ENCODE results near the gene ROPN1B.

The ROPN1B gene

GRCh38 chr3:126005951-126006350 is 37.0 kb downstream of the ROPN1B start:
- no peak for DNase-seq

GRCh38 chr3:126008219-126008618 is 39.2 kb downstream of the ROPN1B start:
- DNase-seq: no peak

- no peak for DNase-seq
Measured at GRCh38 chr3:126009181-126009580, 40.2 kb downstream of the ROPN1B start.

- DNase-seq: no peak
Measured at GRCh38 chr3:126013751-126014156, 44.8 kb downstream of the ROPN1B start.

GRCh38 chr3:126014252-126014651 is 45.3 kb downstream of the ROPN1B start:
- DNase-seq: no peak

- no peak for DNase-seq
Measured at GRCh38 chr3:126015075-126015474, 46.1 kb downstream of the ROPN1B start.

- DNase-seq: no peak
Measured at GRCh38 chr3:126016616-126017015, 47.6 kb downstream of the ROPN1B start.

GRCh38 chr3:126017362-126017761 is 48.4 kb downstream of the ROPN1B start:
- DNase-seq: no peak

GRCh38 chr3:126018545-126018944 is 49.6 kb downstream of the ROPN1B start:
- no peak for DNase-seq

- DNase-seq: no peak
Measured at GRCh38 chr3:126018995-126019394, 50.0 kb downstream of the ROPN1B start.

GRCh38 chr3:126019683-126020082 is 50.7 kb downstream of the ROPN1B start:
- DNase-seq: no peak

GRCh38 chr3:126021224-126021623 is 52.2 kb downstream of the ROPN1B start:
- DNase-seq: no peak

GRCh38 chr3:126021702-126022101 is 52.7 kb downstream of the ROPN1B start:
- DNase-seq: no peak

- no peak for DNase-seq
Measured at GRCh38 chr3:126022741-126023359, 53.9 kb downstream of the ROPN1B start.

- DNase-seq: no peak
Measured at GRCh38 chr3:126023390-126023789, 54.4 kb downstream of the ROPN1B start.

- DNase-seq: no peak
Measured at GRCh38 chr3:126024049-126024854, 55.3 kb downstream of the ROPN1B start.

- no peak for DNase-seq
Measured at GRCh38 chr3:126025116-126025729, 56.2 kb downstream of the ROPN1B start.

- DNase-seq: no peak
Measured at GRCh38 chr3:126025862-126026261, 56.9 kb downstream of the ROPN1B start.

- no peak for DNase-seq
Measured at GRCh38 chr3:126026277-126026751, 57.3 kb downstream of the ROPN1B start.

- DNase-seq: no peak
Measured at GRCh38 chr3:126026761-126027160, 57.8 kb downstream of the ROPN1B start.

GRCh38 chr3:126028096-126028495 is 59.1 kb downstream of the ROPN1B start:
- DNase-seq: no peak

- DNase-seq: no peak
Measured at GRCh38 chr3:126029241-126029640, 60.3 kb downstream of the ROPN1B start.

- no peak for DNase-seq
Measured at GRCh38 chr3:126030455-126030854, 61.5 kb downstream of the ROPN1B start.

GRCh38 chr3:126031981-126032471 is 63.0 kb downstream of the ROPN1B start:
- DNase-seq: no peak
